ENCODE results near the gene GRM8. TPM values are rescaled to one million over a fixed set of nuclear protein-coding genes. Genes with fewer than 3 reads are reported as not detected.

GRM8 gene
- not detected for total RNA-seq
- long read RNA-seq = 0 reads

DNA sequence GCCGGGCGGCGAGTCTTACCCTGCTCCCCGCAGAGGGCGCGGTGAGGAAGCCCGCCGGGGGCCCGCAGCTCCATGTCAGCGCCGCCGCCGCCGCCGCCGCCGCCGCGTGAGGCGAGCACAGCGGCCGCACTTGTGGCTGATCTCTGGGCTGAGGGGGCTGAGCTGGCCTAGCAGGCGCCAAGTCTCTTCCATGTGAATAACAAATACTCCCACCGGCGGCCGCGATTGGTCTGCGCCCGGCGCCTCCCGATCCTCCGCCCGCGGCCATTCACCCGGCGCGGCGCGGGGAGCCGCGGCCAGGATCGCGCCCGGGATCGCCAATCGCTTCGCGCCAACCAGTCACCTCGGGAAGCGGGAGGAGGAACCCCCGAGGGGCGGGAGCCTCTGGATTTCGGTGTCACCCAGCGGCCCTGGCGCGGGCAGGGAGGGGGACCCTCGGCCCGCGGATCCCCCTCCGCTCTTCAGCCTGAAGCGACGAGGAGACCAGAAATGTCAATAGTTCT, at the start of gene GRM8:
TSS of gene GRM8 (minus strand) at position 164 of the 503 bp plus-strand sequence.
- Histone ChIP-seq H3K9me3 (no peaks in the 10 kb centered on the region), H3K27ac (no peak within 1 kb of the TSS), H3K4me3 (peak within 1 kb of the TSS; percentile 83), H3K27me3 (peaks cover 86% of the 10 kb centered on the region), H3K4me1 (peaks cover 21% of the 10 kb centered on the region), H3K36me3 (no peaks in the 10 kb centered on the region)
- peak; percentile 70 for DNase-seq
- ATAC-seq = peak; percentile 39
- intact Hi-C loops (cut with DNase I) = no loop called here
- TF ChIP-seq, protein P1, sequence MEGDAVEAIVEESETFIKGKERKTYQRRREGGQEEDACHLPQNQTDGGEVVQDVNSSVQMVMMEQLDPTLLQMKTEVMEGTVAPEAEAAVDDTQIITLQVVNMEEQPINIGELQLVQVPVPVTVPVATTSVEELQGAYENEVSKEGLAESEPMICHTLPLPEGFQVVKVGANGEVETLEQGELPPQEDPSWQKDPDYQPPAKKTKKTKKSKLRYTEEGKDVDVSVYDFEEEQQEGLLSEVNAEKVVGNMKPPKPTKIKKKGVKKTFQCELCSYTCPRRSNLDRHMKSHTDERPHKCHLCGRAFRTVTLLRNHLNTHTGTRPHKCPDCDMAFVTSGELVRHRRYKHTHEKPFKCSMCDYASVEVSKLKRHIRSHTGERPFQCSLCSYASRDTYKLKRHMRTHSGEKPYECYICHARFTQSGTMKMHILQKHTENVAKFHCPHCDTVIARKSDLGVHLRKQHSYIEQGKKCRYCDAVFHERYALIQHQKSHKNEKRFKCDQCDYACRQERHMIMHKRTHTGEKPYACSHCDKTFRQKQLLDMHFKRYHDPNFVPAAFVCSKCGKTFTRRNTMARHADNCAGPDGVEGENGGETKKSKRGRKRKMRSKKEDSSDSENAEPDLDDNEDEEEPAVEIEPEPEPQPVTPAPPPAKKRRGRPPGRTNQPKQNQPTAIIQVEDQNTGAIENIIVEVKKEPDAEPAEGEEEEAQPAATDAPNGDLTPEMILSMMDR (IDR thresholded peaks at IDR 0.05) = no peak

GRCh38 chr7:127290801-127291361, 38.1 kb upstream of the GRM8 start:
- TF ChIP-seq, protein P1 (IDR thresholded peaks at IDR 0.05) = no peak
- Histone ChIP-seq H3K4me1 (no peaks in the 10 kb centered on the region), H3K4me3 (no peak overlapping the region), H3K27ac (no peak overlapping the region), H3K36me3 (no peaks in the 10 kb centered on the region), H3K27me3 (no peaks in the 10 kb centered on the region), H3K9me3 (no peaks in the 10 kb centered on the region)
- ATAC-seq (no peak), DNase-seq (no peak)
- intact Hi-C loops (cut with DNase I) = no loop called here

- no peak overlapping the region for H3K27ac ChIP-seq
- TF ChIP-seq, protein P1 (IDR thresholded peaks at IDR 0.05) = no peak
Measured at GRCh38 chr7:127290116-127290655, 37.4 kb upstream of the GRM8 start.

GRCh38 chr7:127287133-127287532, 34.4 kb upstream of the GRM8 start:
- intact Hi-C loops (cut with DNase I) = no loop called here
- TF ChIP-seq, protein P1 (IDR thresholded peaks at IDR 0.05) = no peak
- no peaks in the 10 kb centered on the region for H3K27me3 ChIP-seq
- H3K9me3 ChIP-seq = no peaks in the 10 kb centered on the region
- H3K4me3 ChIP-seq = no peak overlapping the region
- ATAC-seq = no peak
- H3K36me3 ChIP-seq = no peaks in the 10 kb centered on the region
- DNase-seq = no peak
- H3K4me1 ChIP-seq = no peaks in the 10 kb centered on the region
- no peak overlapping the region for H3K27ac ChIP-seq

More at GRCh38 chr7:127290116-127290655, 37.4 kb upstream of the GRM8 start:
- Histone ChIP-seq H3K27me3 (no peaks in the 10 kb centered on the region), H3K4me1 (no peaks in the 10 kb centered on the region), H3K9me3 (no peaks in the 10 kb centered on the region), H3K4me3 (no peak overlapping the region), H3K36me3 (no peaks in the 10 kb centered on the region)
- intact Hi-C loops (cut with DNase I) = no loop called here
- DNase-seq (no peak), ATAC-seq (no peak)

GRCh38 chr7:127270093-127270492, 17.4 kb upstream of the GRM8 start:
- no peak overlapping the region for H3K27ac ChIP-seq

More at GRCh38 chr7:127270093-127270492, 17.4 kb upstream of the GRM8 start:
- ATAC-seq (no peak), DNase-seq (no peak)
- Histone ChIP-seq H3K4me3 (no peak overlapping the region), H3K27me3 (peaks cover 22% of the 10 kb centered on the region), H3K4me1 (no peaks in the 10 kb centered on the region), H3K36me3 (no peaks in the 10 kb centered on the region), H3K9me3 (no peaks in the 10 kb centered on the region)
- TF ChIP-seq, protein P1 (IDR thresholded peaks at IDR 0.05) = no peak
- intact Hi-C loops (cut with DNase I) = no loop called here

All from upper lobe of right lung (tissue), 1 donor.